Measurements from ENCODE around the gene JAKMIP3.
A peak's percentile ranks its signal among the peaks of the same experiment; 100 is the strongest.

JAKMIP3 gene

GRCh38 chr10:132065491-132066105 is at the start of gene JAKMIP3:
JAKMIP3 (plus strand) TSS chr10:132065946; CDS start chr10:132104809, 38,863 bp downstream.
- DNase-seq (ENCODE audit: low read depth): no peak

GRCh38 chr10:132016514-132016913 is 49.2 kb upstream of the JAKMIP3 start:
- no peak for DNase-seq (ENCODE audit: low read depth)

GRCh38 chr10:132018446-132018845 is 47.3 kb upstream of the JAKMIP3 start:
- no peak for DNase-seq (ENCODE audit: low read depth)

GRCh38 chr10:132019366-132019765 is 46.4 kb upstream of the JAKMIP3 start:
- DNase-seq (ENCODE audit: low read depth): no peak

- no peak for DNase-seq (ENCODE audit: low read depth)
Measured at GRCh38 chr10:132020456-132020855, 45.3 kb upstream of the JAKMIP3 start.

- DNase-seq (ENCODE audit: low read depth): no peak
Measured at GRCh38 chr10:132021046-132021445, 44.7 kb upstream of the JAKMIP3 start.

GRCh38 chr10:132021504-132022143 is 44.1 kb upstream of the JAKMIP3 start:
- no peak for DNase-seq (ENCODE audit: low read depth)

- DNase-seq (ENCODE audit: low read depth): no peak
Measured at GRCh38 chr10:132022241-132022640, 43.5 kb upstream of the JAKMIP3 start.

GRCh38 chr10:132023092-132023811 is 42.5 kb upstream of the JAKMIP3 start:
- peak; percentile 66 for DNase-seq (ENCODE audit: low read depth)

- no peak for DNase-seq (ENCODE audit: low read depth)
Measured at GRCh38 chr10:132027423-132027983, 38.2 kb upstream of the JAKMIP3 start.

GRCh38 chr10:132028706-132029105 is 37.0 kb upstream of the JAKMIP3 start:
- no peak for DNase-seq (ENCODE audit: low read depth)

GRCh38 chr10:132030898-132031463 is 34.8 kb upstream of the JAKMIP3 start:
- no peak for DNase-seq (ENCODE audit: low read depth)

- no peak for DNase-seq (ENCODE audit: low read depth)
Measured at GRCh38 chr10:132033632-132034031, 32.1 kb upstream of the JAKMIP3 start.

- DNase-seq (ENCODE audit: low read depth): no peak
Measured at GRCh38 chr10:132035476-132035875, 30.3 kb upstream of the JAKMIP3 start.

GRCh38 chr10:132036153-132036886 is 29.4 kb upstream of the JAKMIP3 start:
- DNase-seq (ENCODE audit: low read depth): no peak

- no peak for DNase-seq (ENCODE audit: low read depth)
Measured at GRCh38 chr10:132036887-132037675, 28.7 kb upstream of the JAKMIP3 start.

GRCh38 chr10:132037676-132037975 is 28.1 kb upstream of the JAKMIP3 start:
- DNase-seq (ENCODE audit: low read depth): no peak

GRCh38 chr10:132039371-132039770 is 26.4 kb upstream of the JAKMIP3 start:
- DNase-seq (ENCODE audit: low read depth): no peak

- DNase-seq (ENCODE audit: low read depth): no peak
Measured at GRCh38 chr10:132040046-132040445, 25.7 kb upstream of the JAKMIP3 start.

- no peak for DNase-seq (ENCODE audit: low read depth)
Measured at GRCh38 chr10:132041340-132041739, 24.4 kb upstream of the JAKMIP3 start.

Data from stimulated activated CD8-positive, alpha-beta memory T cell treated with anti-CD3 and anti-CD28 coated beads, Interleukin-4, amount 100 ng/mL, for 24 hours (primary cell).